Measurements from ENCODE around the gene AUTS2.
"Not testable (repeated sequence)": the region's sequence is repeated elsewhere in the genome, so short reads cannot be mapped to it uniquely, and the experiment has no call there.

Gene AUTS2

DNA sequence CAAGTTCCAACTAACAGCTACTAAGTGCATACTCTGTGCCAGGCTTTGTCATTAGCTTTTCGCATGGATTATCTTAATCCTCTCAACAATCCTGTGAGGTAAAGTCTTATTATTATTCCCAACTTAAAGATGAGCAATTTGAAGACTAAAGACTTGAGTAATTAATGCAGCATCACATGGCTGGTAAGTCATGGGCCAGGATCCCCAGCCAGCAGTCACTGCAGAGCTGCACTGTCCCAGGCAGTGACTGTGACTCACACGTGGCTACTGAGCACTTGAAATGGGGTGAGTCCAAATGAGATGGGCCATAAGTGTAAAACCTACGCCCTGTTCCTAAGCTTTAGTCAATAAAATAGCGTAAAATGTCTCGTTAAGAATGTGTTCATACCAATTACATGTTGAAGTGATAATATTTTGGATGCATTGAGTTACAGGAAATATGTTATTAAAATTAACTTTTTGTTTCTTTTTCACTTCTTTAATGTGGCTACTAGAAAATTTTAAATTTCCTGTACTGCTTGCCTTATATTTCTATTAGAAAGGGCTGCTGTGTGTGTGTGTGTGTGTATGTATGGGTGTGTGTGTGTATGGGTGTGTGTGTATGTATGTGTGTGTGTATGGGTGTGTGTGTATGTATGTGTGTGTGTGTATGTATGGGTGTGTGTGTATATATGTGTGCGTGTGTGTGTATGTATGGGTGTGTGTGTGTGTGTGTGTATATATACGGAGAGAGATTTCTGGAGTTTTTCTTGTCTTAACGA, 756.3 kb downstream of the AUTS2 start:
- DNase-seq (ENCODE audit: low spot score): no peak
- TF ChIP-seq CTCF (IDR thresholded peaks at IDR 0.05; ENCODE audit: extremely low read depth, missing control alignments): no peak

- no peak for TF ChIP-seq CTCF (IDR thresholded peaks at IDR 0.05; ENCODE audit: extremely low read depth, missing control alignments)
Measured at GRCh38 chr7:70355198-70356020, 757.1 kb downstream of the AUTS2 start.

DNA sequence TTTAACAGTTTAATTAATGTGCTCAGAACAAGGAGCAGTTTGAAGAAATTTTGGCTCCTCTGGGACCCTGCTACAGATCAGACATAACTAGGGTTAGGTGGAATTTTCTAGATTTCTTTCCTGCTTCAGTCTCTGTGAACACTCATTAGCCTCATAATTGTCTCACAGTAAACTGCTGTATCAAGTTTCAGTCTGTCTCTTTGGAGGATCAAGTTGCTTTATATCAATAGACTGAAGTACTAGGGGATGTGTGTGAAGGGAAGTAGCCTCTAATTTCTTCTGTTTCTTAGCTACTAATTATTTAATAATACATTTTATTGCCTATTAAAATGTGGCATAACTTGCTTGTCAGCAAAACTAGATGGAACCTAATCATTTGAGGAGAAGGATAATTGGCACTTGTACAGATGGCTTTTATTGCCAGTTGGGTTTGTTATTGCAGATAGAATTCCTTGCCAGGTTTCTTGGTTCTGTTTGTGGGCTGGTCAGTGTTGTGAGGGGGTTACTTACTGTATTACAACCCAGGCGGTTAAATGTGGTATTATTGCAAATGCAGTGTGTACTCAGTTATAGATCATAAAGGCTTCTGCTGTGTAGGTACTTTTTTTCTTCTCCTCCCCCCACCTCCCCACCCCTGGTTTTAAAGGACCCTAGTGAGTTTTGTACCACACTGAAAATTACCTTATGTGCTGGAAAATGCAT, 758.0 kb downstream of the AUTS2 start:
- no peak for DNase-seq (ENCODE audit: low spot score)
- no peak for TF ChIP-seq CTCF (IDR thresholded peaks at IDR 0.05; ENCODE audit: extremely low read depth, missing control alignments)

More at GRCh38 chr7:70355198-70356020, 757.1 kb downstream of the AUTS2 start:
- DNase-seq (ENCODE audit: low spot score): no peak

- no peak for DNase-seq (ENCODE audit: low spot score)
Measured at GRCh38 chr7:70356787-70357328, 758.6 kb downstream of the AUTS2 start.

GRCh38 chr7:70360557-70360956, 762.3 kb downstream of the AUTS2 start:
- TF ChIP-seq CTCF (IDR thresholded peaks at IDR 0.05; ENCODE audit: extremely low read depth, missing control alignments): no peak
- no peak for DNase-seq (ENCODE audit: low spot score)

More at GRCh38 chr7:70356787-70357328, 758.6 kb downstream of the AUTS2 start:
- TF ChIP-seq CTCF (IDR thresholded peaks at IDR 0.05; ENCODE audit: extremely low read depth, missing control alignments): no peak

GRCh38 chr7:70361821-70362220, 763.5 kb downstream of the AUTS2 start:
- DNase-seq (ENCODE audit: low spot score): no peak
- TF ChIP-seq CTCF (IDR thresholded peaks at IDR 0.05; ENCODE audit: extremely low read depth, missing control alignments): no peak

- DNase-seq (ENCODE audit: low spot score): not testable (repeated sequence)
Measured at GRCh38 chr7:70364393-70364792, 766.1 kb downstream of the AUTS2 start.
